SW 1271 (cell line): ENCODE data around the gene STPG3.
"Not testable (repeated sequence)": the region's sequence is repeated elsewhere in the genome, so short reads cannot be mapped to it uniquely, and the experiment has no call there.

Experiments used
- DNase-seq, 2 experiments: peaks; one replicate each; lab custom pipeline; 2025; lab: John Stamatoyannopoulos, UW

Gene STPG3

GRCh38 chr9:137245450-137246421 lies 5.3 kb upstream of the STPG3 start:
- DNase-seq = no peak

DNA sequence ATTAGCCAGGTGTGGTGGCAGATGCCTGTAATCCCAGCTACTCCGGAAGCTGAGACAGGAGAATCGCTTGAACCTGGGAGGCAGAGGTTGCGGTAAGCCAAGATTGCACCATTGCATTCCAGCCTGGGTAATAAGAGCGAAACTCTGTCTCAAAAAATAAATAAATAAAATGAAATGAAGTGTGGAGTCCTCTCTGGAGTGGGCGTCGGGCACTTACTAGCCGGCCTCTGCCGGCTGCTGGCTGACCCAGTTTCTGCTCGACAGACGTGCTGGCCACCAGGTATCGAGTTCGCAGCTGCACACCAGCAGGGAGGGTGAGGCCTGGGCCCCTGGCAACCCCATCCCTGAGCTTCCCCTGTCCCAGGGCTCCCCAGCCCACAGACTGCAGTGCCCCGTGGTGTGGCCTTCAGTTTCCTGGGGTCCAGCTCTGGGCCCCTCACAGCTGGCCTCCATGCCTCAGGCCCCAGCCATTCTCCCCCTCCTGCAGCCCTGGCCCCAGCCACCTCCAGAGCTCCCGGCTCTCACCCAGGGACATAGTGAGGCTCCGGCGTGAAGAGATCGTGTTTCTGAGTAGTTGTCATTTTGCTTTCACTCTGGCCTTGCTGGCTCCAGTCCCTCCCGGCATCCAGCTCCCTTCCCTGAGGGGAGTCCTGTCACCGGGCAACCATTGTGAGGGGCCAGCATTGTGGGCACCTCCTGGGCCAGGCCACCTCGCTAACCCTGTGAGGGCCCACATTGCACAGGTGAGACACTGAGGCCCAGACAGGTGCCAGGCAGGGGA lies 3.8 kb upstream of the STPG3 start:
- no peak for DNase-seq

- no peak for DNase-seq
Observed at GRCh38 chr9:137247916-137248175, 3.2 kb upstream of the STPG3 start.

DNA sequence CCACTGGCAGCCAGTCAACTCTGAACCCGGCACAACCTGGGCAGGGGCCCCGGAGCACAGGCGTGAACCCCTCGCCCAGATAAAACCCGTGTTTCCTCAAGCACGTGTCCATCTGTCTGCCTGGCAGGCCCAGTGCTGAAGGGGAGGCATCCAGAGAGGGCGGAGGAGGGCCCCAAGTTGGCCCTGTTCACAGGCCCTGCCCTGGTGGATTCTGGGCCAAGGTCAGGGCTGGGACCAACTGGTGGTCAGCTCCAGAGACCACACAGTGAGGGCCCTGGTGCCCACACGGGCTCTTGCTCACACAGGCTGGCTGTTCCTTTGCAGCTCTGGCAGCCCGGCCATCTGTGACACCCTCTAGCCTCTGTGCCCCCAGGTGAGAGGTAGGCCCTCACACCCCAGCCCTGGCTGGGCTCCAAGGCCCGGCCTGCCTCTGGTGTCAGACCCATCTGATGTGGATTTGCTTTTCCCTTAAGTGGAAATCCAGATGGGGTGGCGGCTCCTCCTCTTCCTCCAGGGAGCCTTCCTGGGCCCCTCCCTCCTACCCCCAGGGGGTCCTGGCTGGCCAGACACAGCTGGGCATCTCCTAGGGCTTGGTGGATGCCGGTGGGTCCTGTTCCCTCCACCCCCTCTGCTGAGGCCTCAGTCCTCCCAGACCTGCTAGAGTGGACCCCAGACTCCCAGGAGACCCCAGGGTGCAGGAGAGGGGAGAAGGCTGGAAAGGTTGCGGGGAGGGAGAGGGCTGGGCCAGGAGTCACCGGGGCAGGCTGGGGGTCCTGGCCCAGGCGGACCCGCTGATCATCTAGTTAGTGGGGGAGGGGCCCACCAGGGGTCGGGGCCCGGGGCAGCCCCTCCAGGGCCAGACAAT lies 525 bp upstream of the STPG3 start:
- no peak for DNase-seq

- no peak for DNase-seq
Observed at GRCh38 chr9:137251490-137252268, 593 bp downstream of the STPG3 start.

DNA sequence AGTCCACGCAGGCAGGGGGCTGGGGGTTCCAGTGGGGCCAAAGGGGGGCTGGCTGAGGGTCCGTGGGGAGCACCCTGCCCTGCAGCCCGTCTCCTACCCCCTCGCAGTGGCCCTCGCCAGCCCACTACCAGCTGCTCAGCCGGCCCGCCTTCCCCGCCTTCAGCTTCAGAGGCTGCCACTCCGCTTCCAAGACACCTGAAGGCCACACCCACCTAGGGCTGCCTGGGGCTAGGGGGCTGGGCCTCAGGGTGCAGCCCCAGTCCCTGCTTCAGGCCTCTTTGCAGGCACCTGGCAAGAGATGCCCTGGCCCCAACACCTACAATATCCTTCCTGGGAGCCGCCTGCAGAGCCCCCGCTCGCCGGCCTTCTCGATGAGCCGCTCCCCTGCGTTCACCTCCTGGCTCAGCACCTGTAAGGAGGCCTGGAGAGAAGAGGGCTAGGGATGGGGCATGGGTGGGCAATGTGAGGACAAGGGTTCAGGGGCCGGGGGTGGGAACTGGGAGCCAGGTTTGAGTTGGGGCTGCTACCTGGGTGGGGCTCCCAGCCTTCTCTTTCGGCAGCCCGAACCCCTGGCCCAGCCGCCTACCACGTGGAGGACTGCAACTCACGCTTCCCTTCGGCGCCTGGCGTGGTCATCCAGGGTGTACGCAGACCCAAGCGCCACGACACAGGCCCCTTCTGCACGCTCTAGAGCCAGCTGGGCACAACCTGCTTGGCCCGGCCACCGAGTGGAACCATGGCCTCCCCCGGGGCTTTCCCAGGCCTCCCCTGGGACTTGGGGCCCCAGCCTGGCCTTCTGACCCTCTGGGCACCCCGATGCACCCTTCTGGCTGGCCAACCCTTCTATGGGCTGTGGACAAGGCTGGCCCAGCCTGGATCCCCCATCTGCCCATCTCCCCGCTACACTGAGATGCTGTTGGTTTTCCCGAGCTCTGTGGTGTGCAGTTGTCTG lies 1.7 kb downstream of the STPG3 start:
- DNase-seq = no peak

DNA sequence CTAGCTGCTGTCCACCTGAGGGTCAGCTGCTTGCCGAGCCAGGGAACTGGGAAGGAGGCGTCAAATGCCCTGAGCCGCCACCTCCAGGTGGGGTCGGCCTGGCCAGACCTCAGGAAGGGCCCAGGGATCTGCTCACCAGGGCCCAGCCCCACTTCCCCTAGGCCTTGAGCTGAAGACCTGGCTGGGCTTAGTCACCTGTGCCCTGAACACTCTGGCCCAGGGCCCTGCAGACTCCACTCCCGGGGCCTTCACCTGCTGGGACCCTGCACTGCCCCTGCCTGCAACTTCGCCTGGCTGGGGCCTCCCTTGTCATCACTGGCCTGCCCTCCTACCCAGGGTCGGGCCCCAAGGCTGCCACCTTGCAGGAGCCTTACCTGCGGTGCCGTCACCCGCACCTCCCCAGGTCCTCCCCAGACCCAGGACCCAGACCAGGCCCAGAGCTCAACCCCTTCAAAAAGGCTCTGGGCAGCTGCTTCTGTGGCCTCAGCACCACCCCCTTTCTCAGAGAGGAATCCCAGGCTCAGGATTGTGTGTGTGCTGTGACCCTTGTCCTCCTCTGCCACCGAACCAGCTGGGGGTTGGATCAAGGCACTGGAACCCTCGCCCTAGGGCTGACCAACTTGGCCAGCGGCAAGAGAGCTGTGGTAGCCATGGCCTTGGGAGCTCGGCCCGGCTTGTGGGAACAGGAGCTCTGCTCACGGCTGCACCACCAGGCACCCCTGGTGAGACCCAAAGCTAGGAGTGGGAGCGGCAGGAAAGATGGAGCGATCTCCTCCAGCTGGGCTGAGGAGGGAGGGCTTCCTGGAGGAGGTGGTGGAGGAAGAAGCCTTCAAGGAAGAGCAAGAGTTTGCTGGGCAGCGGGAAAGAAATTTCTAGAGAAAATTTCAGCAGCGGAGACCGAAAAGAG lies 2.9 kb downstream of the STPG3 start:
- no peak for DNase-seq

- peak; percentile 65 to 88 for DNase-seq
Observed at GRCh38 chr9:137254624-137255447, 3.8 kb downstream of the STPG3 start, which contains the start of gene NELFB. Gene NELFB (plus strand): TSS chr9:137255327.

DNA sequence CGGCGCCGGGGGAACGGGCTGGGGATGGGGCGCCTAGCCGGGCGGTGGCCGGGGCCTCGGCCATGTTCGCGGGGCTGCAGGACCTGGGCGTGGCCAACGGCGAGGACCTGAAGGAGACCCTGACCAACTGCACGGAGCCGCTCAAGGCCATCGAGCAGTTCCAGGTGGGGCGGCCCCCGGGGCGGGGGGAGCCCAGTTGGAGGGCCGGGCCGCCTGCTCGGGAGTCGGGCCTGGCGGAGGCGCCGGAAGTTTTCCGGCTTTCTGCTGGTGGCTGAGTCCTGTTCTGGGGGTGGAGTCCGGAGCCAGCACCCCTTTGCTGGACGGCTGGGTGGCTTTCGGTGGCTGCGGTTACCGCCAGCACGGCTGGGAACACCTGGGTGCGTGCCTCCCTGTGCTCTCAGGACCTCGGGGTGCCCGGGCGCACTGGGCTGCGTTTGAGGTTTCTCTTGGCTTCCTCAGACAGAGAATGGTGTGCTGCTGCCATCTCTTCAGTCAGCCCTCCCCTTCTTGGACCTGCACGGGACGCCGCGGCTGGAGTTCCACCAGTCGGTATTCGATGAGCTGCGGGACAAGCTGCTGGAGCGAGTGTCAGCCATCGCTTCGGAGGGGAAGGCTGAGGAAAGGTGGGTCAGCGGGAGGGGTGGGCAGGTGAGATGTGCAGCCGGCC lies 4.5 kb downstream of the STPG3 start:
- peak in 1 of 2 experiments; percentile 53 for DNase-seq

DNA sequence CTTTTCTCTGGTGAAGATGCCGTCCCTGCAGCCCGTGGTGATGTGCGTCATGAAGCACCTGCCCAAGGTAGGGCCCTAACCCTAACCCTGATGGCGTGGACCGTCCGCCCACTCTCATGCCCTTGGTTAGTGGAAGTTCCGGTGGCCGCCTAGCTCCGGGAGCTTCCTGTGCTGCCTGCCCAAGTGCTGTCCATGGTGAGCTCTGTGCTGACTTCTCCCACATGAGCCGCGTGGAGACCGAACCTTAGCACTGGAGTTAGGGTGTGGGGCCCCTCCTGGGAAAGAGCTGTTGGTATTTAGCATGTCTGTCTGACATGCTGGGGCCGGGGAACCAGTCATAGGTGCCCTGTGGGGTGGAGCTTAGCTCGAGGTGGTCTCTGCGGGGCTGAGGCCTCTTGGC lies 5.3 kb downstream of the STPG3 start:
- DNase-seq = no peak

GRCh38 chr9:137256856-137257255 lies 5.8 kb downstream of the STPG3 start:
- no peak for DNase-seq

DNA sequence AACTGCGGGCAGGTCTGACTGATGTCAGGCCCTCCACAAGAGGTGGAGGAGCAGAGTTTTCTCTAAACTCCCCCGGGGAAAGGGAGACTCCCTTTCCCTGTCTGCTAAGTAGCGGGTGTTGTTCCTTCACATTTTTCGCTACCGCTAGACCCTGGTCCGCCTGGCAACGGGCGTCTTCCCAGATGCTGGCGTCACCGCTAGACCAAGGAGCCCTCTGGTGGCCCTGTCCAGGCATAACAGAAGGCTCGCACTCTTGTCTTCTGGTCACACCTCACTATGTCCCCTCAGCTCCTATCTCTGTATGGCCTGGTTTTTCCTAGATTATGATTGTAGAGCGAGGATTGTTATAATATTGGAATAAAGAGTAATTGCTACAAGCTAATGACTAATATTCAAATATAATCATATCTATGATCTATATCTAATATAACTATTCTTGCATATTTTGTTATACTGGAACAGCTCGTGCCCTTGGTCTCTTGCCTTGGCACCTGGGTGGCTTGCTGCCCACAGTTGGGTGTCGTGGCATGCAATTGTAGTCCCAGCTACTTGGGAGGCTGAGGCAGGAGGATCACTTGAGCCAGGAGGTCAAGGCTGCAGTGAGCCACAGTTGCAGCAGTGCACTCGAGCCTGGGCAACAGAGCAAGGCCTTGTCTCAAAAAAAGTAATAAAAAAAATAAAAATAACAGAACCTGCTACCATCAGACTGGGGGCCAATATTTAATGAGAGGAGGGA lies 11.3 kb downstream of the STPG3 start:
- DNase-seq = not testable (repeated sequence)

- DNase-seq = no peak
Observed at GRCh38 chr9:137262909-137263285, 11.8 kb downstream of the STPG3 start.

- no peak for DNase-seq
Observed at GRCh38 chr9:137263506-137263905, 12.4 kb downstream of the STPG3 start.

DNA sequence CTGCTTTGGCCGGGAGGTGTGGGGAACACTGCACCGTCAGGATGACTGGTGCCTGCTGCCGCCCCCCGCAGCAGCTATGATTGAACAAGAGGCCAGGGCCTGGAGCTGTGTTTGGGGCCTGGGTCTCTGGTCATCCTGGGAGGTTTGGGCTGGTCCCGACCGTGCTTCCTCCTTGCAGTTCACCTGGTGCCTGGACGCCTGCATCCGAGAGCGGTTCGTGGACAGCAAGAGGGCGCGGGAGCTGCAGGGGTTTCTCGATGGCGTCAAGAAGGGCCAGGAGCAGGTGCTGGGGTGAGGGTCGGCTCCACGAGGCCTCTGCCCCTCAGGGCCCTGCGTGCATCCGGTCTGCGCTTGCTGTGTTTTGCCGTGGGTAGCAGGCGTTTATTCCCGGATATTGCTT lies 13.0 kb downstream of the STPG3 start:
- DNase-seq = no peak

GRCh38 chr9:137265496-137266161 lies 14.5 kb downstream of the STPG3 start:
- DNase-seq = no peak

- no peak for DNase-seq
Observed at GRCh38 chr9:137266162-137266527, 15.1 kb downstream of the STPG3 start.
